ENCODE data around the gene DCDC2B. TPM values are rescaled to one million over a fixed set of nuclear protein-coding genes. Genes with fewer than 3 reads are reported as not detected.

DCDC2B gene
- total and polyA plus RNA-seq, 10 donors, result 0.03 TPM; not detected in 9

GRCh38 chr1:32200226-32201010 lies 8.5 kb upstream of the DCDC2B start, which contains the start of gene CCDC28B:
Gene CCDC28B, plus strand, starts transcription at chr1:32200595. Its CDS starts 1,341 bp downstream, at chr1:32201936.
- Histone ChIP-seq H3K4me1 (peaks cover 15 to 75% (median 43%) of the 10 kb centered on the region in 6 donors), H3K27me3 (replicated peaks in 1 of 7) (no peaks in the 10 kb centered on the region), H3K4me3 (peak within 1 kb of the TSS; percentile 51 to 91 (median 66)), H3K9me3 (no peaks in the 10 kb centered on the region), H3K36me3 (peaks cover 0 to 37% (median 21%) of the 10 kb centered on the region in 6 donors), H3K27ac (peak within 1 kb of the TSS; percentile 58 to 89 (median 82))
- intact Hi-C loops (cut with DNase I; ENCODE audit: low total_unique reads), result no loop called here
- peak; percentile 87 for DNase-seq
- TF ChIP-seq POLR2A (IDR thresholded peaks at IDR 0.05) (peak in 1 of 3 donors; percentile 13), POLR2AphosphoS5 (IDR thresholded peaks at IDR 0.05) (peak; percentile 63 to 76 (median 72)), CTCF (IDR thresholded peaks at IDR 0.05 in 8 of 11, conservative IDR thresholded peaks at IDR 0.05 in 3 of 11) (no peak)
- 1% methylated on average over 32 to 34 of the region's 34 CpGs for WGBS, 5 donors

- Histone ChIP-seq H3K36me3 (peaks cover 0 to 29% (median 13%) of the 10 kb centered on the region in 6 donors), H3K4me3 (peak overlapping the region; percentile 51 to 91 (median 66)), H3K27me3 (replicated peaks in 1 of 7) (no peaks in the 10 kb centered on the region), H3K9me3 (no peaks in the 10 kb centered on the region), H3K27ac (peak overlapping the region; percentile 58 to 89 (median 82)), H3K4me1 (peaks cover 16 to 75% (median 45%) of the 10 kb centered on the region in 6 donors)
- 0 to 2% (median 1%) methylated on average over 13 to 26 of the region's 26 CpGs for WGBS, 5 donors
- peak; percentile 92 for DNase-seq
- intact Hi-C loops (cut with DNase I; ENCODE audit: low total_unique reads), result no loop called here
- no peak for TF ChIP-seq CTCF (IDR thresholded peaks at IDR 0.05 in 8 of 11, conservative IDR thresholded peaks at IDR 0.05 in 3 of 11)
- peak in 2 of 3 donors; percentile 36 to 64 for TF ChIP-seq POLR2AphosphoS5 (IDR thresholded peaks at IDR 0.05)
Measured at GRCh38 chr1:32201011-32201855, 7.7 kb upstream of the DCDC2B start.

- peak overlapping the region; percentile 47 to 84 (median 56) for H3K4me3 ChIP-seq
- no peaks in the 10 kb centered on the region for H3K27me3 ChIP-seq (replicated peaks in 1 of 7)
- intact Hi-C loops (cut with DNase I; ENCODE audit: low total_unique reads), result no loop called here
- peak overlapping the region in 4 of 8 donors; percentile 41 to 66 (median 54) for H3K27ac ChIP-seq
- no peaks in the 10 kb centered on the region for H3K9me3 ChIP-seq
- WGBS, 5 donors, result 51 to 65% (median 61%) methylated on average over 23 to 26 of the region's 26 CpGs
- H3K36me3 ChIP-seq, result peaks cover 0 to 6% (median 0%) of the 10 kb centered on the region in 6 donors
- TF ChIP-seq CTCF (IDR thresholded peaks at IDR 0.05 in 8 of 11, conservative IDR thresholded peaks at IDR 0.05 in 3 of 11), result no peak
- peak; percentile 78 for DNase-seq
- peaks cover 17 to 85% (median 51%) of the 10 kb centered on the region in 6 donors for H3K4me1 ChIP-seq
Measured at GRCh38 chr1:32204943-32205361, 3.9 kb upstream of the DCDC2B start.
